Breast epithelium (tissue), 3 donors: ENCODE measurements around the gene FASTKD3.

Source experiments
- POLR2AphosphoS5 ChIP-seq, 3 donors: sonication (generic); formaldehyde crosslinking; IDR thresholded peaks; one replicate each; pipeline ENCODE4 v1.6.1; 2017; ENCODE audit warnings: antibody characterized with exemption in 3 of 3
- TF ChIP-seq, protein P1 (sequence below), 3 donors: fragments of 450-650 bp; IDR thresholded peaks; one replicate each; pipeline ENCODE4 v1.5.1; 2016 to 2017; ENCODE audit warnings: antibody characterized with exemption in 3 of 3, mild to moderate bottlenecking in 3 of 3, moderate library complexity in 3 of 3

DNA sequence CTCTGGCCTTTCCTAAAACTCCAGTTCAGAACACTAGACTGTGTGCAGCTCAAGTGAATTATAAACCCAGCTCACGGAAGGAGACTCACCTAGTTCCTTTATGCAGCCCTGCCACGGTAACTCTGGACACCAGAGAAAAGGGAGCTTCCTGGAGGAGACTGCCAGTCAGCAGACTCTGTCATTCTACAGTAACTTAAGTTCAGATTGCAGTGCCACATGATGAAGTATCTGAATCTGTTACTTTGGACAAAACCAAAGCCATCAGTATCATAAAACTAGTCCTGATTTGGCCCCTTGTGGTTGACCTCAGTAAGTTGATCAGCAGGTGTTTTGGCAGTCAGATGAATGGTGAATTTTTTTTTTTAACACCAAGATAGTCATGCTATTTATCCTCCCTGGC lies 2.8 kb upstream of the FASTKD3 start:
- TF ChIP-seq, protein P1, sequence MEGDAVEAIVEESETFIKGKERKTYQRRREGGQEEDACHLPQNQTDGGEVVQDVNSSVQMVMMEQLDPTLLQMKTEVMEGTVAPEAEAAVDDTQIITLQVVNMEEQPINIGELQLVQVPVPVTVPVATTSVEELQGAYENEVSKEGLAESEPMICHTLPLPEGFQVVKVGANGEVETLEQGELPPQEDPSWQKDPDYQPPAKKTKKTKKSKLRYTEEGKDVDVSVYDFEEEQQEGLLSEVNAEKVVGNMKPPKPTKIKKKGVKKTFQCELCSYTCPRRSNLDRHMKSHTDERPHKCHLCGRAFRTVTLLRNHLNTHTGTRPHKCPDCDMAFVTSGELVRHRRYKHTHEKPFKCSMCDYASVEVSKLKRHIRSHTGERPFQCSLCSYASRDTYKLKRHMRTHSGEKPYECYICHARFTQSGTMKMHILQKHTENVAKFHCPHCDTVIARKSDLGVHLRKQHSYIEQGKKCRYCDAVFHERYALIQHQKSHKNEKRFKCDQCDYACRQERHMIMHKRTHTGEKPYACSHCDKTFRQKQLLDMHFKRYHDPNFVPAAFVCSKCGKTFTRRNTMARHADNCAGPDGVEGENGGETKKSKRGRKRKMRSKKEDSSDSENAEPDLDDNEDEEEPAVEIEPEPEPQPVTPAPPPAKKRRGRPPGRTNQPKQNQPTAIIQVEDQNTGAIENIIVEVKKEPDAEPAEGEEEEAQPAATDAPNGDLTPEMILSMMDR (IDR thresholded peaks at IDR 0.05), result no peak
- no peak for TF ChIP-seq POLR2AphosphoS5 (IDR thresholded peaks at IDR 0.05)
